Neural crest cell (in vitro differentiated cells): ENCODE data around the gene KRT33A. TPM values are rescaled to one million over a fixed set of nuclear protein-coding genes. Genes with fewer than 3 reads are reported as not detected.

Source experiments
- DNase-seq: peaks from one replicate; pipeline ENCODE4 v3.0.0; 2021; ENCODE audit warnings: low read depth, mixed read lengths, low spot score
- H3K27ac Mint-ChIP-seq: one replicate; pipeline ENCODE4 v1.8.0; 2021; ENCODE audit warnings: mild to moderate bottlenecking, mixed read lengths; ENCODE audit not compliant: unreplicated experiment
- H3K27me3 Mint-ChIP-seq: 2 replicates; pipeline ENCODE4 v1.8.0; 2021; ENCODE audit warnings: low read depth, mild to moderate bottlenecking, mixed read lengths
- H3K36me3 Mint-ChIP-seq: 2 replicates; pipeline ENCODE4 v1.8.0; 2021; ENCODE audit warnings: low read depth, mild to moderate bottlenecking, mixed read lengths
- H3K4me1 Mint-ChIP-seq: 2 replicates; pipeline ENCODE4 v1.8.0; 2021; ENCODE audit warnings: mixed read lengths
- H3K4me3 Mint-ChIP-seq: one replicate; pipeline ENCODE4 v1.8.0; 2021; ENCODE audit warnings: mild to moderate bottlenecking, mixed read lengths
- H3K9me3 Mint-ChIP-seq: 2 replicates; pipeline ENCODE4 v1.8.0; 2021; ENCODE audit warnings: mixed read lengths
- total RNA-seq: library from RNA; stranded (reverse); gene quantifications from 2 replicates; pipeline ENCODE4 v1.2.1, GENCODE V29; 2021
- TF ChIP-seq, protein P1 (sequence below): fragments of 200-600 bp; sonication (generic); conservative IDR thresholded peaks from 2 replicates; pipeline ENCODE4 v1.5.0; 2021; ENCODE audit warnings: antibody characterized with exemption, mild to moderate bottlenecking

The KRT33A gene
- total RNA-seq, 1 donor from 2014 or later: not detected

DNA sequence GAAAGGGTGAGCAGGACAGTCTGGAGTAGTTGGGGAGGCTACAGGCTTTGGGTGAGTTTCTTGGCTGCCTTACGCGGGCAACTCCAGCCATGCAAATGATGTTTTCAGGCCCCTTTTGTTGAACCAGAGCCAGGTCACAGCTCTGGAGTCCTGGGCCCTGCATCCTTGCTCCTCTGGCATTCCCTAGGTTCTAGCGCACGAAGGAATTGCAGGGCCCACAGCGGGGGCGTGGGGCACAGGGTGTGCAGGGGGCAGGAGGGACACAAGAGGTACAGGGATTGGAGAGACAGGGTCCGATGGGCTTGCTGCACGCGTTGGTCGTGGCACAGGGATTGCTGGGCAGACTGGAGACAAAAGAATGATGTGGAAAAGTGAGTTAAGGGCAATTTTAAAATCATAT is 43.2 kb upstream of the KRT33A start:
- Mint-ChIP-seq H3K9me3 (no peaks in the 10 kb centered on the region), H3K4me1 (peaks cover 13% of the 10 kb centered on the region), H3K27ac (no peak overlapping the region), H3K4me3 (no peak overlapping the region), H3K36me3 (no peaks in the 10 kb centered on the region), H3K27me3 (no peaks in the 10 kb centered on the region)
- no peak for DNase-seq
- TF ChIP-seq, protein P1, sequence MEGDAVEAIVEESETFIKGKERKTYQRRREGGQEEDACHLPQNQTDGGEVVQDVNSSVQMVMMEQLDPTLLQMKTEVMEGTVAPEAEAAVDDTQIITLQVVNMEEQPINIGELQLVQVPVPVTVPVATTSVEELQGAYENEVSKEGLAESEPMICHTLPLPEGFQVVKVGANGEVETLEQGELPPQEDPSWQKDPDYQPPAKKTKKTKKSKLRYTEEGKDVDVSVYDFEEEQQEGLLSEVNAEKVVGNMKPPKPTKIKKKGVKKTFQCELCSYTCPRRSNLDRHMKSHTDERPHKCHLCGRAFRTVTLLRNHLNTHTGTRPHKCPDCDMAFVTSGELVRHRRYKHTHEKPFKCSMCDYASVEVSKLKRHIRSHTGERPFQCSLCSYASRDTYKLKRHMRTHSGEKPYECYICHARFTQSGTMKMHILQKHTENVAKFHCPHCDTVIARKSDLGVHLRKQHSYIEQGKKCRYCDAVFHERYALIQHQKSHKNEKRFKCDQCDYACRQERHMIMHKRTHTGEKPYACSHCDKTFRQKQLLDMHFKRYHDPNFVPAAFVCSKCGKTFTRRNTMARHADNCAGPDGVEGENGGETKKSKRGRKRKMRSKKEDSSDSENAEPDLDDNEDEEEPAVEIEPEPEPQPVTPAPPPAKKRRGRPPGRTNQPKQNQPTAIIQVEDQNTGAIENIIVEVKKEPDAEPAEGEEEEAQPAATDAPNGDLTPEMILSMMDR: no peak

GRCh38 chr17:41393294-41393693 is 42.7 kb upstream of the KRT33A start:
- no peak overlapping the region for H3K4me3 Mint-ChIP-seq
- no peak overlapping the region for H3K27ac Mint-ChIP-seq
- peaks cover 13% of the 10 kb centered on the region for H3K4me1 Mint-ChIP-seq
- DNase-seq: no peak
- peaks cover 3% of the 10 kb centered on the region for H3K9me3 Mint-ChIP-seq
- H3K27me3 Mint-ChIP-seq: no peaks in the 10 kb centered on the region
- H3K36me3 Mint-ChIP-seq: no peaks in the 10 kb centered on the region
- TF ChIP-seq, protein P1: no peak

- no peak overlapping the region for H3K27ac Mint-ChIP-seq
- no peak overlapping the region for H3K4me3 Mint-ChIP-seq
- DNase-seq: no peak
- peaks cover 1% of the 10 kb centered on the region for H3K36me3 Mint-ChIP-seq
- H3K9me3 Mint-ChIP-seq: peaks cover 4% of the 10 kb centered on the region
- H3K4me1 Mint-ChIP-seq: peaks cover 13% of the 10 kb centered on the region
- no peaks in the 10 kb centered on the region for H3K27me3 Mint-ChIP-seq
- TF ChIP-seq, protein P1: no peak
Observed at GRCh38 chr17:41392278-41392677, 41.6 kb upstream of the KRT33A start.

DNA sequence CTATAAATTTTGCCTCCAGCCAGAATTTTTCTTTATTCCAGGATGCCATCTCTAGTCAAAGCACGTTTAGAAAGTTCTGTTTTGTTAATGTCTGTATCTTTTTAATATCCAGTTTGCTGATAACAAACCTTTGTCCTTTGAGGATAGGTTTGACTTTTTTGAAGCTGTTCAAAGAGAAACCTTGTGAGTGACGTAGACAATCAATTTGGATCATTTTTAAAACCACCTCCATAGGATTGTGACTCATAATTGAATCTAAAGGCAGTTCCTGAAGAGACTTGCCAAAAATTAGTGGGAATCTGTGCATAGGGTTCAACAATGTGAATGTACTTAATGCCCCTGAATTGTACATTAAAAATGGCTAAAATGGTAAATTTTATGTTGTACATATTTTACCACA is 40.9 kb upstream of the KRT33A start:
- Mint-ChIP-seq H3K27ac (no peak overlapping the region), H3K9me3 (peaks cover 4% of the 10 kb centered on the region), H3K4me1 (peaks cover 13% of the 10 kb centered on the region), H3K27me3 (no peaks in the 10 kb centered on the region), H3K36me3 (peaks cover 5% of the 10 kb centered on the region), H3K4me3 (no peak overlapping the region)
- no peak for DNase-seq
- TF ChIP-seq, protein P1: no peak

GRCh38 chr17:41390411-41390938 is 39.8 kb upstream of the KRT33A start:
- H3K27ac Mint-ChIP-seq: no peak overlapping the region
- H3K36me3 Mint-ChIP-seq: peaks cover 6% of the 10 kb centered on the region
- H3K9me3 Mint-ChIP-seq: peaks cover 4% of the 10 kb centered on the region
- no peaks in the 10 kb centered on the region for H3K27me3 Mint-ChIP-seq
- TF ChIP-seq, protein P1: no peak
- no peak overlapping the region for H3K4me3 Mint-ChIP-seq
- no peak for DNase-seq
- peaks cover 13% of the 10 kb centered on the region for H3K4me1 Mint-ChIP-seq
